ENCODE results near the gene SLC22A16. TPM values are rescaled to one million over a fixed set of nuclear protein-coding genes. Genes with fewer than 3 reads are reported as not detected.
"Not testable (repeated sequence)": the region's sequence is repeated elsewhere in the genome, so short reads cannot be mapped to it uniquely, and the experiment has no call there.

The SLC22A16 gene
- total and polyA plus RNA-seq, 8 donors: 0.30 to 0.92 (median 0.31) TPM; not detected in 5

DNA sequence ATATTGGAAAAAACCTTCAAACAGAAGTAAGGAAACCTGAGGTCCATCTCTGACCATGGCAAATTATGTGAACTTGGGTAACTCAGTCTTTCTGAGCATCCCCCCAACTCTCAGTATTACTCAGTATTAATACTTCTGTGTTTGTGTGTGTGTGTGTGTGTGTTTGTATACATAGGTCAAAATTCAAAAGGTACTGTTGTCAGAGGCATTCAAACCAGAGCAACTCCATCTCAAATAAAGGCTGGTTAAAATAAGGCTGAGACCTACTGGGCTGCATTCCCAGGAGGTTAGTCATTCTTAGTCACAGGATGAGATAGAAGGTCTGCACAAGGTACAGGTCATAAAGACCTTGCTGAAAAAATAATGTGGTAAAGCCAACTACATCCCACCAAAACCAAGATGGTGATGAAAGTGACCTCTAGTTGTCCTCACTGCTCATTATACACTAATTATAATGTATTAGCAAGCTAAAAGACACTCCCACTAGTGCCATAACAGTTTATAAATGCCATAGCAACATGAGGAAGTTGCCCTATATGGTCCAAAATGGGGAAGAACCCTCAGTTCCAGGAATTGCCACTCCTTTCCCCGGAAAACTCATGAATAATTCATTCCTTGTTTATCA, 33.3 kb upstream of the SLC22A16 start:
- H3K9me3 ChIP-seq: no peaks in the 10 kb centered on the region
- peak in 1 of 3 donors; percentile 57 for TF ChIP-seq POLR2AphosphoS5 (IDR thresholded peaks at IDR 0.05)
- no peak for TF ChIP-seq EP300 (IDR thresholded peaks at IDR 0.05)
- no peaks in the 10 kb centered on the region for H3K36me3 ChIP-seq
- H3K27me3 ChIP-seq: no peaks in the 10 kb centered on the region
- intact Hi-C loops (cut with DNase I; ENCODE audit: low total_unique reads): no loop called here
- 62 to 90% (median 84%) methylated on average over 1 of the region's 1 CpG for WGBS, 5 donors
- peak overlapping the region in 2 of 5 donors; percentile 42 to 46 for H3K27ac ChIP-seq
- peak; percentile 41 to 43 for DNase-seq
- peaks cover 0 to 33% (median 14%) of the 10 kb centered on the region in 4 donors for H3K4me1 ChIP-seq
- H3K4me3 ChIP-seq: no peak overlapping the region

DNA sequence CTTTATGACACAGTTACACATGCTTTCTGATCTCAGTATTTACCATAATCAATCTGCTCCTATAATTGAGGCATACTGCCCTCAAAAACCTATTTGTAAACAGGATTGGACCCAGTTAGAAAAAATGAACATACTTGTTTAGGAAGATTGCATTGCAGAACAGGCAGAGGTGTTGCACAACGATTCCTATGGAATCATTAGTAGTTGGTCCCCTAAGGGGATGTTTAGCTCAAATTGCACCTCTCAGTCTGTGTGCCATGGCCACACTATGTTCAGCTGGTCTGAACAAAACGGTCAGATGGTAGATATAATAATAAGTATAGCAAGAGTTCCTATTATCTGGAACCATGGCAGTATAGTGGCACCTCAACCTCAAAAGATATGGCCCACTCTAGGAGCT, 28.5 kb upstream of the SLC22A16 start:
- H3K4me3 ChIP-seq; H3K27ac ChIP-seq; H3K36me3 ChIP-seq; H3K27me3 ChIP-seq; DNase-seq; H3K9me3 ChIP-seq; intact Hi-C loops (cut with DNase I; ENCODE audit: low total_unique reads): not testable (repeated sequence)
- WGBS, 5 donors: 81 to 91% (median 85%) methylated on average over 2 of the region's 2 CpGs
- peaks cover 0 to 14% (median 8%) of the 10 kb centered on the region in 4 donors for H3K4me1 ChIP-seq

DNA sequence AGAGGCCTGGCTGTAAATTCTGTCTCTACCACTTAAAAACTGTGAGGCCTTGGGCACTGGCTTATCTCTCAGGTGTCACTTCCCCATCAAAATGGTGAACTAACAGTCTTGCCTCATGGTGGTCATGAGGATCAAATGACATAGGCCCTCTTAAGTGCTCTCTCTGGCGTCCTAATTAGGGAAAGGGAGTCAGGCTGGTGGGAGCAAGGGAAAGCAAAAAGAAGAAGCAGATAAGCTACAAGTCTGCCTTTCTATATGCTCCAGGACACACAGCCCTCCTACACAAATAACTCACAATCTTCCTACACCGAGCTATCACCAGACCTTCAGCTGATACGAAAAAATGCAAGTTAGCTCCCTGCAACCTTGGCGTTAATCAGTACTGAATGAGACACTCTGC, 19.5 kb upstream of the SLC22A16 start:
- intact Hi-C loops (cut with DNase I; ENCODE audit: low total_unique reads): no loop called here
- H3K4me1 ChIP-seq: peaks cover 0 to 16% (median 9%) of the 10 kb centered on the region in 4 donors
- no peaks in the 10 kb centered on the region for H3K9me3 ChIP-seq
- no peak overlapping the region for H3K4me3 ChIP-seq
- WGBS, 5 donors: 73 to 86% (median 80%) methylated on average over 4 of the region's 4 CpGs
- TF ChIP-seq POLR2A (IDR thresholded peaks at IDR 0.05) (no peak), POLR2AphosphoS5 (IDR thresholded peaks at IDR 0.05) (no peak), EP300 (IDR thresholded peaks at IDR 0.05) (no peak)
- TF ChIP-seq, protein P1, sequence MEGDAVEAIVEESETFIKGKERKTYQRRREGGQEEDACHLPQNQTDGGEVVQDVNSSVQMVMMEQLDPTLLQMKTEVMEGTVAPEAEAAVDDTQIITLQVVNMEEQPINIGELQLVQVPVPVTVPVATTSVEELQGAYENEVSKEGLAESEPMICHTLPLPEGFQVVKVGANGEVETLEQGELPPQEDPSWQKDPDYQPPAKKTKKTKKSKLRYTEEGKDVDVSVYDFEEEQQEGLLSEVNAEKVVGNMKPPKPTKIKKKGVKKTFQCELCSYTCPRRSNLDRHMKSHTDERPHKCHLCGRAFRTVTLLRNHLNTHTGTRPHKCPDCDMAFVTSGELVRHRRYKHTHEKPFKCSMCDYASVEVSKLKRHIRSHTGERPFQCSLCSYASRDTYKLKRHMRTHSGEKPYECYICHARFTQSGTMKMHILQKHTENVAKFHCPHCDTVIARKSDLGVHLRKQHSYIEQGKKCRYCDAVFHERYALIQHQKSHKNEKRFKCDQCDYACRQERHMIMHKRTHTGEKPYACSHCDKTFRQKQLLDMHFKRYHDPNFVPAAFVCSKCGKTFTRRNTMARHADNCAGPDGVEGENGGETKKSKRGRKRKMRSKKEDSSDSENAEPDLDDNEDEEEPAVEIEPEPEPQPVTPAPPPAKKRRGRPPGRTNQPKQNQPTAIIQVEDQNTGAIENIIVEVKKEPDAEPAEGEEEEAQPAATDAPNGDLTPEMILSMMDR (IDR thresholded peaks at IDR 0.05): no peak
- no peak for DNase-seq
- H3K27ac ChIP-seq: no peak overlapping the region
- no peaks in the 10 kb centered on the region for H3K36me3 ChIP-seq
- no peaks in the 10 kb centered on the region for H3K27me3 ChIP-seq

DNA sequence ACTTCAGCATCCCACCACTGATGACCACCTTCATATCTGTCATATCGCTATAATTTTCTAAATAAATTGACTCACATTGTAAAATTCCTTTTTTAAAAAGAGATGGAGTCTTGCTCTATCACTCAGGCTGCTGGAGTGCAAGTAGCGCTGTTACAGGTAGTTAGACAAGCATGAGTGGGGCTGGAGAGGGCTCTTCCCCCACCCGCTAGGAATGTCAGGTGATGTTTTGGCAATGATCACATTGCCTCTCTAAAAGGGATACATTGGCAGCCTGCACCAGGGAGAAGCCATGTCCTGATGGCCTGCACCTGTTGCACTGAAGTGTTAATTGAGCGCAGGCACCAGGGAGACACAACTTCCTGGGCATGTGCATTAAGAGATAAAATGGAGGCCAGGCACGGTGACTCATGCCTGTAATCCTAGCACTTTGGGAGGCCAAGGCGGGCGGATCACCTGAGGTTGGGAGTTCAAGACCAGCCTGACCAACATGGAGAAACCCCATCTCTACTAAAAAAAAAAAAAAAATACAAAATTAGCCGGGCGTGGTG, 16.9 kb upstream of the SLC22A16 start:
- H3K27me3 ChIP-seq: no peaks in the 10 kb centered on the region
- no peak overlapping the region for H3K4me3 ChIP-seq
- 88 to 92% (median 90%) methylated on average over 9 of the region's 9 CpGs for whole genome bisulfite sequencing, 5 donors
- no peak for DNase-seq
- intact Hi-C loops (cut with DNase I; ENCODE audit: low total_unique reads): no loop called here
- H3K27ac ChIP-seq: no peak overlapping the region
- H3K36me3 ChIP-seq: no peaks in the 10 kb centered on the region
- peaks cover 0 to 16% (median 9%) of the 10 kb centered on the region in 4 donors for H3K4me1 ChIP-seq
- no peak for TF ChIP-seq POLR2AphosphoS5 (IDR thresholded peaks at IDR 0.05)
- no peak for TF ChIP-seq EP300 (IDR thresholded peaks at IDR 0.05)
- TF ChIP-seq POLR2A (IDR thresholded peaks at IDR 0.05): no peak
- TF ChIP-seq, protein P1 (IDR thresholded peaks at IDR 0.05): no peak
- no peaks in the 10 kb centered on the region for H3K9me3 ChIP-seq

DNA sequence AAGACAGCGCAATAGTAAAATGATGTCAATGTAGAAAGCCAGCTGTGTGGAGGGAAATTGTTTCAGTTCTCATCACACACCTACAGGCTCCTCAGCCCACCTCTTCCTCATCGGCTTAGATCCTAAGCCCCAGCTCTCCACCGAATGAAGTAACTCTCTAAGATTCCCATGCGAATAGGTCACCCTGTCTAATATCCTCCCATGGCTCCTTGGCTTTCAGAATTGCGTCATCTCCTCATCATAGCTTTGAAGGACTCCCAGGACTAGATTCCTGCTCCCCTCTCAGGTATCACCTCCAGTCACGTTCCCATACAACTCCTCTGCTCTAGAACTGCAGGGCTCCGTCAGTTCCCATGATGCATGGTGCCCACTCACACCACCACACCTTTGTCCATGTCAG, 16.2 kb upstream of the SLC22A16 start:
- Histone ChIP-seq H3K27ac (no peak overlapping the region), H3K4me1 (peaks cover 0 to 16% (median 9%) of the 10 kb centered on the region in 4 donors), H3K36me3 (no peaks in the 10 kb centered on the region), H3K27me3 (no peaks in the 10 kb centered on the region), H3K4me3 (no peak overlapping the region), H3K9me3 (no peaks in the 10 kb centered on the region)
- TF ChIP-seq EP300 (IDR thresholded peaks at IDR 0.05) (no peak), POLR2A (IDR thresholded peaks at IDR 0.05) (no peak), POLR2AphosphoS5 (IDR thresholded peaks at IDR 0.05) (no peak)
- TF ChIP-seq, protein P1 (IDR thresholded peaks at IDR 0.05): no peak
- intact Hi-C loops (cut with DNase I; ENCODE audit: low total_unique reads): no loop called here
- DNase-seq: no peak
- WGBS, 5 donors: 62 to 85% (median 72%) methylated on average over 7 of the region's 7 CpGs
